Right lobe of liver (tissue), 4 donors: ENCODE data around the gene ZNF768.

Experiments used
- CTCF ChIP-seq, 4 donors: fragments of 200-600 bp in 3 of 4; fragments of 450-650 bp in 1 of 4; IDR thresholded peaks; one replicate each; pipeline versions ENCODE4 v1.5.1 to v1.8.0; 2016 to 2022; ENCODE audit warnings: antibody characterized with exemption in 4 of 4, mild to moderate bottlenecking in 2 of 4
- POLR2A ChIP-seq: fragments of 450-650 bp; IDR thresholded peaks from one replicate; pipeline ENCODE4 v1.6.1; 2017; ENCODE audit warnings: antibody characterized with exemption, mild to moderate bottlenecking
- donor health status: DM: no; HTN: no; CAD: no.
- donor health status: DM: no; HTN: no; CAD: no.
- donor health status: DM: no; HTN: yes; CAD: no.

- no peak for TF ChIP-seq POLR2A
- TF ChIP-seq CTCF (IDR thresholded peaks at IDR 0.05) = no peak
Measured at GRCh38 chr16:30515275-30515674, 11.1 kb downstream of the ZNF768 start.
